HG02642 (cell line): ENCODE results near the gene GPRC5A.

Experiments used
- ATAC-seq: cut with Tn5 transposase; IDR thresholded peaks from one replicate; pipeline ENCODE4 v1.9.1; 2021; ENCODE audit warnings: mild to moderate bottlenecking; ENCODE audit not compliant: unreplicated experiment, poor library complexity

The GPRC5A gene

GRCh38 chr12:12934556-12934955 is 43.2 kb downstream of the GPRC5A start:
- no peak for ATAC-seq

GRCh38 chr12:12936983-12937491 is 45.7 kb downstream of the GPRC5A start:
- ATAC-seq = no peak

- no peak for ATAC-seq
Measured at GRCh38 chr12:12938541-12938940, 47.2 kb downstream of the GPRC5A start.

- no peak for ATAC-seq
Measured at GRCh38 chr12:12939888-12940287, 48.5 kb downstream of the GPRC5A start.

- no peak for ATAC-seq
Measured at GRCh38 chr12:12941450-12942350, 50.3 kb downstream of the GPRC5A start.

GRCh38 chr12:12943586-12944260 is 52.4 kb downstream of the GPRC5A start:
- no peak for ATAC-seq

GRCh38 chr12:12945591-12945990 is 54.2 kb downstream of the GPRC5A start:
- ATAC-seq = no peak

- ATAC-seq = no peak
Measured at GRCh38 chr12:12946686-12947355, 55.5 kb downstream of the GPRC5A start.

GRCh38 chr12:12947902-12948301 is 56.5 kb downstream of the GPRC5A start:
- no peak for ATAC-seq

GRCh38 chr12:12951504-12951903 is 60.1 kb downstream of the GPRC5A start:
- ATAC-seq = no peak

GRCh38 chr12:12952036-12952435 is 60.7 kb downstream of the GPRC5A start, which contains the start of gene GPRC5D:
GPRC5D (minus strand) TSS chr12:12952170; CDS start chr12:12950384, 1,786 bp downstream.
- ATAC-seq = no peak

- no peak for ATAC-seq
Measured at GRCh38 chr12:12954356-12954755, 63.0 kb downstream of the GPRC5A start.

- ATAC-seq = no peak
Measured at GRCh38 chr12:12954878-12955625, 63.7 kb downstream of the GPRC5A start.

- no peak for ATAC-seq
Measured at GRCh38 chr12:12958886-12959285, 67.5 kb downstream of the GPRC5A start.

GRCh38 chr12:12960639-12961209 is 69.4 kb downstream of the GPRC5A start:
- ATAC-seq = no peak

GRCh38 chr12:12964255-12964654 is 72.9 kb downstream of the GPRC5A start:
- no peak for ATAC-seq

GRCh38 chr12:12965836-12966235 is 74.5 kb downstream of the GPRC5A start:
- no peak for ATAC-seq
